T-helper 1 cell treated with Interleukin-12 subunit alpha and Interleukin-12 subunit beta and Interleukin-4 antibody, amounts not matched to agents 30 μg/mL and 1 μg/mL, for 36 hours (primary cell): ENCODE results near the gene IL1A.
"Not testable (repeated sequence)": the region's sequence is repeated elsewhere in the genome, so short reads cannot be mapped to it uniquely, and the experiment has no call there.

Experiments used
- H3K27ac Mint-ChIP-seq: one replicate; pipeline ENCODE4 v1.8.0; 2021; ENCODE audit warnings: mild to moderate bottlenecking, mixed read lengths
- H3K27me3 Mint-ChIP-seq: one replicate; pipeline ENCODE4 v1.8.0; 2021; ENCODE audit warnings: low read depth, mixed read lengths
- H3K36me3 Mint-ChIP-seq: one replicate; pipeline ENCODE4 v1.8.0; 2021; ENCODE audit warnings: low read depth, mixed read lengths
- H3K4me1 Mint-ChIP-seq: one replicate; pipeline ENCODE4 v1.8.0; 2021; ENCODE audit warnings: low read depth, mixed read lengths
- H3K4me3 Mint-ChIP-seq: one replicate; pipeline ENCODE4 v1.8.0; 2021; ENCODE audit warnings: mild to moderate bottlenecking, moderate library complexity, mixed read lengths
- H3K9me3 Mint-ChIP-seq: one replicate; pipeline ENCODE4 v1.8.0; 2021; ENCODE audit warnings: mixed read lengths

The IL1A gene

GRCh38 chr2:112784199-112785189, at the start of gene IL1A:
IL1A (minus strand) TSS chr2:112784493; CDS start chr2:112783770, 723 bp downstream.
- Mint-ChIP-seq H3K36me3 (no peaks in the 10 kb centered on the region), H3K4me1 (peaks cover 14% of the 10 kb centered on the region), H3K4me3 (peak within 1 kb of the TSS; percentile 9), H3K27ac (peak within 1 kb of the TSS; percentile 42), H3K9me3 (no peaks in the 10 kb centered on the region), H3K27me3 (peaks cover 31% of the 10 kb centered on the region)

DNA sequence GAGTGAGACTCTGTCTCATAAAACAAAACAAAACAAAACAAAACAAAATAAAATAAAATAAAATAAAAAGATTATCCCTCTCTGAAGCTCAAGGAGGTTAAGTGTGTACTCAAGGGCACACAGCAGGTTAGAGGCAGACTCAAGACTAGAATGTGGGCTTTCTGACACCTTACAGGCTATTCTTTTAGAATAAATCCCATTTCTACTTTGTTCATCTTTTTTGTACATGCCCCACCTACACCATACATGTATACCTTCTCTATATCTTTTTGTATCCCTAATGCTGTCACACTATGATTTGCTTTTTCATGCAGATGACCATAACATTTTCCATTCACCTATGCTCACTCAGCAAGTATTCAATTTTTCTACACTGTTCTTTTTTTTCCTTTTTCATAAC, 49.7 kb upstream of the IL1A start:
- H3K27me3 Mint-ChIP-seq, result peaks cover 23% of the 10 kb centered on the region
- H3K36me3 Mint-ChIP-seq, result no peaks in the 10 kb centered on the region
- no peak overlapping the region for H3K4me3 Mint-ChIP-seq
- peaks cover 4% of the 10 kb centered on the region for H3K4me1 Mint-ChIP-seq
- no peak overlapping the region for H3K27ac Mint-ChIP-seq
- no peaks in the 10 kb centered on the region for H3K9me3 Mint-ChIP-seq

- H3K9me3 Mint-ChIP-seq, H3K4me1 Mint-ChIP-seq, H3K36me3 Mint-ChIP-seq, H3K27ac Mint-ChIP-seq, H3K4me3 Mint-ChIP-seq: not testable (repeated sequence)
- peaks cover 19% of the 10 kb centered on the region for H3K27me3 Mint-ChIP-seq
Observed at GRCh38 chr2:112833639-112833931, 49.3 kb upstream of the IL1A start.

DNA sequence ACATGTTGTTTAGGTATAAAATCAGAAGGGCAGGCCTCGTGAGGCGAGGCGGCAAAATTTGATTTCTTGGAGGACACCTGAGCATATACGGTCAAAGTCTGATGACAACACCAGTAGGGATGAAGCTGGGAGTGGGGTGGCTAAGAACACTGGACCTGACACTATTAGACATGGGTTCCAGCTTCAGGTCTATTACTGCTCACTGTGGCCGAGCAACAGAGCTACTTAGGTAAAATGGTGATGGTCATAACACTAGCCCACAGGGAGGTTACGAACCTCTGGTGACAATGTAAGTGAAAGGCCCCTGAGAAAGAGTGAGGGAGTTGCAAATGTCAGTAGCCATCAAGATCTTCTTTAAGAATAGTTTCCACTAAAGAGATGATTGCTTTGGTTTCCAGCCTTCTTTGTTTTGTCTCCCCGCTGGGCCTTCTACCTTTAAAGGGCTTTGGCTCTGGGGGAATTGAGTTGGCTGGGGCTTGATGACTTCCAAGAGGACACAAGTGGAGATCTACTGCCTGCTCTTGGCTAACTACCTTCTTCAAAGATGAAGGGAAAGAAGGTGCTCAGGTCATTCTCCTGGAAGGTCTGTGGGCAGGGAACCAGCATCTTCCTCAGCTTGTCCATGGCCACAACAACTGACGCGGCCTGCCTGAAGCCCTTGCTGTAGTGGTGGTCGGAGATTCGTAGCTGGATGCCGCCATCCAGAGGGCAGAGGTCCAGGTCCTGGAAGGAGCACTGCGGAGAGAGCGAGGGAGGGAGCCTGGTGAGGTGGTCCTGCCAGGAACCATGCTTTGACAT, 48.7 kb upstream of the IL1A start:
- no peaks in the 10 kb centered on the region for H3K9me3 Mint-ChIP-seq
- H3K4me3 Mint-ChIP-seq, result no peak overlapping the region
- H3K36me3 Mint-ChIP-seq, result no peaks in the 10 kb centered on the region

DNA sequence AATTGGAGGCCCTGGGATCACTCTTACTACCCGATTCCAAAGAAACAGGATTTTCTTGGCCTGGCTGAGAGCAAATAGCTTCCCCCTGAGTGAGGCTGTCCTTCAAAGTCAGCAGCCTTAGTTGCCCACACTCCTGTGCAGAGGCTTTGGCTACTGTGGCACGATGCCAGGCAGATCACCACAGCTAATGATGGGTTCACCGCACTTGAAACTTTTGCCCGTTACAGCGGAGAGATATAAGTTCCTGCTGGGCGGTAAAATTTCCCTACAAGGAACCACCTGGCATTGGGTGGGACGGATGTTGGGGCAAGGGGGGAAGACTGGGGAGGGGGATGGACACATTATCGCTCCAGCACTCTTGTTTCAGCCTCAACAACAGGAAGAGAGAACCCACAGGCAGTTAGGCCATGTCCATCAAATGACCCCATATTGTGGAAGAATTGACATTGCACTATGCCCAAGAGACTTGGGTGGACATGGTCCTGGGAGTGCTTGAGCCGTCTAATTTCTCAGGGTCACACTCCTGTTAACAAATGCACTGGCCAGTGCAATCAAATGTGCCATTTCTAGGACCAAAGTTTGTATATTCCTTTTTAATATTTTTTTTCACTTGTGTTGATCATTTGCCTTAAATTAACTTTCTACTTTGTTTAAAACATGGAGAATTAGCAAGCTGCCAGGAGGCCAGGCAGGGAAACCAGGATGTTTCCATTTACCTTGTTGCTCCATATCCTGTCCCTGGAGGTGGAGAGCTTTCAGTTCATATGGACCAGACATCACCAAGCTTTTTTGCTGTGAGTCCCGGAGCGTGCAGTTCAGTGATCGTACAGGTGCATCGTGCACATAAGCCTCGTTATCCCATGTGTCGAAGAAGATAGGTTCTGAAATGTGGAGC, 47.9 kb upstream of the IL1A start:
- Mint-ChIP-seq H3K27me3 (peaks cover 20% of the 10 kb centered on the region), H3K4me1 (peaks cover 2% of the 10 kb centered on the region), H3K36me3 (no peaks in the 10 kb centered on the region), H3K4me3 (no peak overlapping the region), H3K27ac (no peak overlapping the region), H3K9me3 (no peaks in the 10 kb centered on the region)

More for the DNA sequence above, 48.7 kb upstream of the IL1A start:
- no peak overlapping the region for H3K27ac Mint-ChIP-seq
- peaks cover 17% of the 10 kb centered on the region for H3K27me3 Mint-ChIP-seq
- peaks cover 2% of the 10 kb centered on the region for H3K4me1 Mint-ChIP-seq

- peaks cover 21% of the 10 kb centered on the region for H3K27me3 Mint-ChIP-seq
- no peak overlapping the region for H3K4me3 Mint-ChIP-seq
- peaks cover 2% of the 10 kb centered on the region for H3K4me1 Mint-ChIP-seq
- peaks cover 2% of the 10 kb centered on the region for H3K36me3 Mint-ChIP-seq
- H3K9me3 Mint-ChIP-seq, result no peaks in the 10 kb centered on the region
- H3K27ac Mint-ChIP-seq, result no peak overlapping the region
Observed at GRCh38 chr2:112831513-112831845, 47.2 kb upstream of the IL1A start.

GRCh38 chr2:112830682-112831512, 46.6 kb upstream of the IL1A start:
- Mint-ChIP-seq H3K27ac (no peak overlapping the region), H3K4me1 (peaks cover 2% of the 10 kb centered on the region), H3K9me3 (no peaks in the 10 kb centered on the region), H3K36me3 (peaks cover 2% of the 10 kb centered on the region), H3K4me3 (no peak overlapping the region), H3K27me3 (peaks cover 17% of the 10 kb centered on the region)

DNA sequence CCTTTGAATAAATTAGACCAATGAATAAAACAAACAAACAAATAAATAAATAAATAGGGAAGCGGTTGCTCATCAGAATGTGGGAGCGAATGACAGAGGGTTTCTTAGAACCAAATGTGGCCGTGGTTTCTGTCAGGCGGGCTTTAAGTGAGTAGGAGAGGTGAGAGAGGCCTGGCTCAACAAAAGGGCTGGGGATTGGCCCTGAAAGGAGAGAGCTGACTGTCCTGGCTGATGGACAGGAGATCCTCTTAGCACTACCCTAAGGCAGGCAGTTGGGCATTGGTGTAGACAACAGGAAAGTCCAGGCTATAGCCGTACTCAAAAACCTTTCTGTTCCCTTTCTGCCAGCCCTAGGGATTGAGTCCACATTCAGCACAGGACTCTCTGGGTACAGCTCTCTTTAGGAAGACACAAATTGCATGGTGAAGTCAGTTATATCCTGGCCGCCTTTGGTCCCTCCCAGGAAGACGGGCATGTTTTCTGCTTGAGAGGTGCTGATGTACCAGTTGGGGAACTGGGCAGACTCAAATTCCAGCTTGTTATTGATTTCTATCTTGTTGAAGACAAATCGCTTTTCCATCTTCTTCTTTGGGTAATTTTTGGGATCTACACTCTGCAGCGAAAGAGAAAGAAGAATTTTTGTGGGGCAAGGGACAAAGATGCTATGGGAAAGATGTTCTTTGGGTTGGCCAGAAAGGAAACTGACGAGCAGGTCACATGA, 45.8 kb upstream of the IL1A start:
- Mint-ChIP-seq H3K9me3 (no peaks in the 10 kb centered on the region), H3K4me1 (peaks cover 2% of the 10 kb centered on the region), H3K27ac (no peak overlapping the region), H3K27me3 (peaks cover 12% of the 10 kb centered on the region), H3K36me3 (peaks cover 2% of the 10 kb centered on the region), H3K4me3 (no peak overlapping the region)

- Mint-ChIP-seq H3K27me3 (peaks cover 12% of the 10 kb centered on the region), H3K36me3 (peaks cover 2% of the 10 kb centered on the region), H3K27ac (no peak overlapping the region), H3K4me3 (no peak overlapping the region), H3K9me3 (no peaks in the 10 kb centered on the region), H3K4me1 (peaks cover 7% of the 10 kb centered on the region)
Observed at GRCh38 chr2:112829101-112829960, 45.0 kb upstream of the IL1A start.

- Mint-ChIP-seq H3K27ac (no peak overlapping the region), H3K4me3 (no peak overlapping the region), H3K36me3 (peaks cover 2% of the 10 kb centered on the region), H3K27me3 (peaks cover 12% of the 10 kb centered on the region), H3K9me3 (no peaks in the 10 kb centered on the region), H3K4me1 (peaks cover 11% of the 10 kb centered on the region)
Observed at GRCh38 chr2:112828251-112828691, 44.0 kb upstream of the IL1A start.

DNA sequence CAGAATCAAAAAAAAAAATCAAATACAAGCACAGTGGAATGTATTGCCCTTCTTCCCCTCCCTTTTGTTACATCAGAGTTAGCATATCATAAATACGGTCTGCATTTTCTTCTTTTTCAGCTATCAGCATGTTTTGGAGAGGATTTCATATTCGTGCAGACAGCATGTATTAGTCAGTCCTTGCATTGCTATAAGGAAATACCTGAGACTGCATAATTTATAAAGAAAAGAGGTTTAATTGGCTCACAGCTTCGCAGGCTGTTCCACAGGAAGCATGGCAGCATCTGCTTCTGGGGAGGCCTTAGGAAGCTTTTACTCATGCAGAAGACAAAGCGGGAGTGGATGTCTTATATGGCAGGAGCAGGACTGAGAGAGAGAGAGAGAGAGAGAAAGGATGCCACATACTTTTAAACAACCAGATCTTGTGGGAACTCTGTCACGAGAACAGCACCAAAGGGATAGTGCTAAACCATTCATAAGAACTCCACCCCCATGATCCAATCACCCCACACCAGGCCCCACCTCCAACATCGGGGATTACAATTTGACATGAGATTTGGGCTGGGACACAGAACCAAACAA, 43.4 kb upstream of the IL1A start:
- Mint-ChIP-seq H3K4me3 (no peak overlapping the region), H3K27ac (no peak overlapping the region), H3K36me3 (peaks cover 3% of the 10 kb centered on the region), H3K4me1 (peaks cover 13% of the 10 kb centered on the region), H3K9me3 (no peaks in the 10 kb centered on the region), H3K27me3 (peaks cover 12% of the 10 kb centered on the region)

GRCh38 chr2:112827009-112827408, 42.7 kb upstream of the IL1A start:
- Mint-ChIP-seq H3K36me3 (peaks cover 3% of the 10 kb centered on the region), H3K27ac (no peak overlapping the region), H3K4me1 (peaks cover 19% of the 10 kb centered on the region), H3K9me3 (no peaks in the 10 kb centered on the region), H3K4me3 (no peak overlapping the region), H3K27me3 (peaks cover 12% of the 10 kb centered on the region)
